Fibroblast of lung (primary cell): Measurements from ENCODE around the gene DRD2.
"Not testable (repeated sequence)": the region's sequence is repeated elsewhere in the genome, so short reads cannot be mapped to it uniquely, and the experiment has no call there.

Experiments
- EZH2 ChIP-seq: IDR thresholded peaks from 2 replicates; pipeline ENCODE4 v1.5.1; 2012; ENCODE audit warnings: low read length, control low read depth, mild to moderate bottlenecking; ENCODE audit errors: missing control alignments
- TF ChIP-seq, protein P1 (sequence below), 2 donors: IDR thresholded peaks in 1 of 2; conservative IDR thresholded peaks in 1 of 2; 1 replicate in 1 of 2; 2 replicates in 1 of 2; pipeline ENCODE4 v1.5.1; 2011 to 2012; ENCODE audit warnings: low read length in 2 of 2, control low read depth in 1 of 2, inconsistent platforms in 1 of 2, low read depth in 1 of 2, mild to moderate bottlenecking in 1 of 2

DNA sequence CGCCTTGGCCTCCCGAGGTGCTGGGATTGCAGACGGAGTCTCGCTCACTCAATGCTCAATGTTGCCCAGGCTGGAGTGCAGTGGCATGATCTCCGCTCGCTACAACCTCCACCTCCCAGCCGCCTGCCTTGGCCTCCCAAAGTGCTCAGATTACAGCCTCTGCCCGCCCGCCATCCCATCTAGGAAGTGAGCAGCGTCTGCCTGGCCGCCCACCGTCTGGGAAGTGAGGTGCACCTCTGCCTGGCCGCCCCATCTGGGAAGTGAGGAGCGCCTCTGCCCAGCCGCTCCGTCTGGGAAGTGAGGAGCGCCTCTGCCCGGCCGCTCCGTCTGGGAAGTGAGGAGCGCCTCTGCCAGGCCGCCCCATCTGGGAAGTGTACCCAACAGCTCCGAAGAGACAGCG lies 48.7 kb upstream of the DRD2 start:
- TF ChIP-seq, protein P1, sequence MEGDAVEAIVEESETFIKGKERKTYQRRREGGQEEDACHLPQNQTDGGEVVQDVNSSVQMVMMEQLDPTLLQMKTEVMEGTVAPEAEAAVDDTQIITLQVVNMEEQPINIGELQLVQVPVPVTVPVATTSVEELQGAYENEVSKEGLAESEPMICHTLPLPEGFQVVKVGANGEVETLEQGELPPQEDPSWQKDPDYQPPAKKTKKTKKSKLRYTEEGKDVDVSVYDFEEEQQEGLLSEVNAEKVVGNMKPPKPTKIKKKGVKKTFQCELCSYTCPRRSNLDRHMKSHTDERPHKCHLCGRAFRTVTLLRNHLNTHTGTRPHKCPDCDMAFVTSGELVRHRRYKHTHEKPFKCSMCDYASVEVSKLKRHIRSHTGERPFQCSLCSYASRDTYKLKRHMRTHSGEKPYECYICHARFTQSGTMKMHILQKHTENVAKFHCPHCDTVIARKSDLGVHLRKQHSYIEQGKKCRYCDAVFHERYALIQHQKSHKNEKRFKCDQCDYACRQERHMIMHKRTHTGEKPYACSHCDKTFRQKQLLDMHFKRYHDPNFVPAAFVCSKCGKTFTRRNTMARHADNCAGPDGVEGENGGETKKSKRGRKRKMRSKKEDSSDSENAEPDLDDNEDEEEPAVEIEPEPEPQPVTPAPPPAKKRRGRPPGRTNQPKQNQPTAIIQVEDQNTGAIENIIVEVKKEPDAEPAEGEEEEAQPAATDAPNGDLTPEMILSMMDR (conservative IDR thresholded peaks at IDR 0.05 in 1 of 2, IDR thresholded peaks at IDR 0.05 in 1 of 2; ENCODE audit: low read depth in 1 of 2, low read length in 2 of 2) = not testable (repeated sequence)
- not testable (repeated sequence) for TF ChIP-seq EZH2
